Ectodermal cell (in vitro differentiated cells): ENCODE data around the gene CEP85L.

ENCODE experiments used
- H3K27ac ChIP-seq: 2 replicates; pipeline ENCODE4 v1.7.0; 2013; ENCODE audit warnings: mild to moderate bottlenecking, low read depth, low read length; ENCODE audit not compliant: insufficient read depth, poor library complexity, severe bottlenecking
- H3K27me3 ChIP-seq: 2 replicates; pipeline ENCODE4 v1.7.0; 2013; ENCODE audit warnings: mild to moderate bottlenecking, low read length; ENCODE audit not compliant: insufficient read depth, control insufficient read depth, poor library complexity, severe bottlenecking
- H3K36me3 ChIP-seq: one replicate; pipeline ENCODE4 v1.7.0; 2013; ENCODE audit warnings: low read length; ENCODE audit not compliant: control insufficient read depth, insufficient read depth
- H3K4me1 ChIP-seq: one replicate; pipeline ENCODE4 v1.7.0; 2013; ENCODE audit warnings: low read length; ENCODE audit not compliant: control insufficient read depth, insufficient read depth
- H3K4me3 ChIP-seq: 2 replicates; pipeline ENCODE4 v1.7.0; 2013; ENCODE audit warnings: low read depth, low read length, control low read depth; ENCODE audit not compliant: insufficient read depth
- H3K9me3 ChIP-seq: 2 replicates; pipeline ENCODE4 v1.7.0; 2013; ENCODE audit warnings: mild to moderate bottlenecking, low read length, moderate library complexity; ENCODE audit not compliant: control insufficient read depth
- WGBS, 2 experiments: methylation state at CpG; one replicate each; pipeline ENCODE4 v1.1.7; 2013; ENCODE audit warnings: missing lambda C conversion rate in 2 of 2; 5-methylcytosine and 5-hydroxymethylcytosine counted together

Gene CEP85L

DNA sequence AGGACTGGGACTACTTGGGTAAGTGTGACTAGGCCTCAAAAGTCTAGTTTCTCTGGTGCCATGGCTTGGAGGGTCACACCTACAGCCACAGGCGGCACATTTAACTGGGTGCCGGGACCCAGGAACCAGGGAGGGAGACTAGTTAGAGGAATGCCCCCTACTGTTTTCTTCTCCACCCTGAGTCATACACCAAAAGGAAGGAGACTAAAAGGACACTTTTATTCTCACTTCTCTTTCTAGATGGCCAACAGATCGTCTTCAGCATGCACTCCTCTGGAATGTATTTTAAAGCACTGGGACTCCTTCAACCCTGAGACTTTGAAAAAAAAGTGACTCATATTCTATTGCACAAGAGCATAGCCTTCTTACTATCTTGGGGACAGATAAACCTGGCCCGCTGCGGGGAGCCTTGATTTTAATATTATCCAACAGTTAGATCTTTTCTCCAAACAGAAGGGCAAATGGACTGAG is 69.9 kb downstream of the CEP85L start:
- Histone ChIP-seq H3K4me3 (no peak overlapping the region), H3K9me3 (peaks cover 2% of the 10 kb centered on the region), H3K27ac (no peak overlapping the region), H3K27me3 (no peaks in the 10 kb centered on the region), H3K4me1 (no peaks in the 10 kb centered on the region), H3K36me3 (no peaks in the 10 kb centered on the region)
- 91 to 94% methylated on average over 5 of the region's 5 CpGs for WGBS, 2 experiments

DNA sequence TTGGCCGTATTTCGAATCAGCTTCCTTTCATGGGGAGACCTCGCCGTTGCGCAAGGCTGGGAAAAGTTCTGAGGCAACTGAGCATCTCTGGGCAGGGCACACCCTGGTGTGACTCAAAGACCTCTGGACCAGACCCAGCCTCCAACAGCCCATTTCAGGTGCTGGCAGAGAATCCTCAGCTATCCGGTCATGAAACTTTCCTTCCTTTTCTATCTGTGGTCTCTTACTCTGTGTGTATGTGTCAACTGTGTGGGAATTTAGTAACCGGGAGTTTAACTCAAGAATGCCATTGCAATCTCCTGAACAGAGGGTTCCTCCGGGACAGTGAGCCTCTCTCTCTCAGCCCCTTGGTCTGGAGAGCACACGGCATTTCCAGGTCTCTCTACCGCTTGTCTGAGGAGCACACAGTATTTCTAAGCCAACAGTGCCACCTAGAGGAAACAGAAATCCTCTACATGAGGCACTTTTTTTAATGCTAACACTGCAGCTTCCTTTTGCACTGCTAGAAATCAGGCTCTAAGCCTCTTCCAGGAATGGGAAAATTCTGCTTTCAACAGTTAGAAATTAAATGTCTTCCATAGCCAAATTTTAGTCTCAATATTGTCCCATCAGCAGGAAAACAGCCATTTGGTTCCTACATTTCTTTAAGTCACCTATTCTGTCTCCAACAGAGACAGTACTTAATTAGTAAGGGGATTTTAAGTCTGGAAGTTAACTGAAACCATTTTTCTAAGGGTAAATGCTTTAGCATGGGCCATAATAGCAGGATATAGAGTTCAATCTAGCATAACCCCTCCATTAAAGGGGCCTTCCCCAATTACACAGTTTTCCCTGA is 70.6 kb downstream of the CEP85L start:
- 66 to 71% methylated on average over 10 of the region's 10 CpGs for WGBS, 2 experiments
- peaks cover 2% of the 10 kb centered on the region for H3K9me3 ChIP-seq
- no peaks in the 10 kb centered on the region for H3K27me3 ChIP-seq
- no peak overlapping the region for H3K27ac ChIP-seq
- no peak overlapping the region for H3K4me3 ChIP-seq
- H3K4me1 ChIP-seq = no peaks in the 10 kb centered on the region
- H3K36me3 ChIP-seq = no peaks in the 10 kb centered on the region

DNA sequence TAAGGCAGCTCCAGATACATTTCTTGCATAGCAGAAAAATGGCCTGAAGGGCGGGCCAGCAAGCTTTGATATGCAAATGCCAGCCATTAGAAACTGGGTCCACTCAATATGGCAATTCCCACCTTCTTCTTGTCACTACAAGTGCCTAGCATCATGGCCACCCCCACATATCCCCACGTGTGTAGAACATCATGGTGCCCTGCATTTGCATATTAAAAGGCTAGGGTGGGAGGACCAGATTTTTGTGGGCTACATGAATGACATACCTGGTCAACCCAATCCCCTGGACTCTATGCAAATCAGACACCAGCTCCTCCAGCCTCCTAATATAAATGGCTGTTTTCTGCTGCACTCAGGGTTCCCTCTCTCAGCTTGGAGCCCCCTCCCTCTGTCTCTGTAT is 71.6 kb downstream of the CEP85L start:
- Histone ChIP-seq H3K36me3 (no peaks in the 10 kb centered on the region), H3K27ac (no peak overlapping the region), H3K9me3 (peaks cover 2% of the 10 kb centered on the region), H3K4me1 (no peaks in the 10 kb centered on the region), H3K27me3 (no peaks in the 10 kb centered on the region), H3K4me3 (no peak overlapping the region)
- 67 to 92% methylated on average over 2 of the region's 2 CpGs for WGBS, 2 experiments

DNA sequence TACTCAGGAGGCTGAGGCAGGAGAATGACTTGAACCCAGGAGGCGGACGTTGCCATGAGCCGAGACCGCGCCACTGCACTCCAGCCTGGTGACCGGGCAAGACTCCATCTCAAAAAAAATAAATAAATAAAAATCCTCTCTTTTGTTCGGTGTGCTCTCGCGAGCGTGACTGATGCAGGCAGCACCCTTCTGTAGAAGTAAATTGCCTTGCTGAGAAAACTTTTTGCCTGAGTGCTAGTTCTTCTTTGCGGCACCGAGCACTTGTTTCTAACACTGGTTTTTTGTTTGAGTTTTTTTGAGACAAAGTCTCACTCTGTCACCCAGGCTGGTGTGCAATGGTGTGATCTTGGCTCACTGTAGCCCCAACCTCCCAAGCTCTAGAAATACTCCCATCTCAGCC is 72.8 kb downstream of the CEP85L start:
- no peaks in the 10 kb centered on the region for H3K4me1 ChIP-seq
- no peak overlapping the region for H3K27ac ChIP-seq
- no peaks in the 10 kb centered on the region for H3K36me3 ChIP-seq
- H3K9me3 ChIP-seq = peaks cover 2% of the 10 kb centered on the region
- H3K4me3 ChIP-seq = no peak overlapping the region
- 95 to 97% methylated on average over 12 of the region's 12 CpGs for WGBS, 2 experiments
- H3K27me3 ChIP-seq = no peaks in the 10 kb centered on the region

DNA sequence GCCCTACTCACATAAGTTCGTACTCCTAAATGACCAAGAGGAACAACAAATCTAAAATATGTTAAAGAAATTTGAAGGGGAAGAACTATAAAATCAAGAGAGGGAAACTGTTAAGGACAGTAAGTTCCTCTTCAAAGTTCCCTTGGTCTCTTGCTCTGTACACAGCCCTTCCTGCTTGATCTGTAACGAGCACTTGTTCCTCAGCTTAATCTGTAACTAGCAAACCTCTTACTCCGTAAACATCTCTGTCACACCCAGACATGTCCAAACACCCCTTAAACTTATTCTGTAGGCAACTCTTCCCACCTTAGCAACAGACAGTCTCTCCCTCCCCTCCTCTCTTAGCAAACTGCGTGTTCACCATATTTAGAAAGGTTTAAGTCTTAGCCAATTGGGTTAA is 73.4 kb downstream of the CEP85L start:
- peaks cover 2% of the 10 kb centered on the region for H3K9me3 ChIP-seq
- H3K27ac ChIP-seq = no peak overlapping the region
- no peaks in the 10 kb centered on the region for H3K27me3 ChIP-seq
- H3K4me1 ChIP-seq = no peaks in the 10 kb centered on the region
- no peaks in the 10 kb centered on the region for H3K36me3 ChIP-seq
- no peak overlapping the region for H3K4me3 ChIP-seq
- WGBS, 2 experiments = 81 to 83% methylated on average over 3 of the region's 4 CpGs

DNA sequence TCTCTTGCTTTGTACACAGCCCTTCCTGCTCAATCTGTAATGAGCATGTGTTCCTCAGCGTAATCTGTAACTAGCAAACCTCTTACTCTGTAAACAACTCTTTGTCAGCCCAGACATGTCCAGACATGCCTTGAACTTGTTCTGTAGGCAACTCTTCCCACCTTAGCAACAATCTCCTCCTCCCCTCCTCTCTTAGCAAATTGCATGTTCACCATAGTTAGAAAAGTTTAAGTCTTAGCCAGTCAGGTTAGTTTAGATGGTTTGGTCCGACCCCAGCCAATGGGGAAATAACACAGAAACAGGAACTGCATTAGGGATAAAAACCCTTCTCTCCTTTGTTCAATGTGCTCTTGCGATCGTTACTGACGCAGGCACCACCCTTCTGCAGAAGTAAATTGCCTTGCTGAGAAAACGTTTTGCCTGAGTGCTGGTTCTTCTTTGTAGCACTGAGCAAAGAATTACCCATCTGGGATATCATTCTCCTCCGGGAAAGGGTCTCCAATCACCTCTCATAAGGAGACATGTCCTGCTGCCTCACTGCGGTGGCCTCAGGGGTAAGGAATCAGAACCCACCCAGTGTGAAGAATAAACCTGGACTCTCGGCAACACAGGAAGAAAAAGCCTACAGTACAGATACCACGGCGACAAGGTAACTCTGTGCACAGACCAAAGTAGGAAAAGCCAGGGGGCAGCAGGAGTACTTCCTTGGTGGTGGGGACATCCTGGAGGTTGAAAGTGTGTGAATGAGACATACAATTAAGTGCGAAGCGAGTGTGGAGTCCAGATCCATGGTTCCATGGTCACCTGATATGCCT is 77.1 kb downstream of the CEP85L start:
- no peaks in the 10 kb centered on the region for H3K36me3 ChIP-seq
- 94 to 95% methylated on average over 13 of the region's 13 CpGs for WGBS, 2 experiments
- H3K9me3 ChIP-seq = peaks cover 2% of the 10 kb centered on the region
- H3K27ac ChIP-seq = no peak overlapping the region
- no peaks in the 10 kb centered on the region for H3K4me1 ChIP-seq
- no peaks in the 10 kb centered on the region for H3K27me3 ChIP-seq
- no peak overlapping the region for H3K4me3 ChIP-seq

DNA sequence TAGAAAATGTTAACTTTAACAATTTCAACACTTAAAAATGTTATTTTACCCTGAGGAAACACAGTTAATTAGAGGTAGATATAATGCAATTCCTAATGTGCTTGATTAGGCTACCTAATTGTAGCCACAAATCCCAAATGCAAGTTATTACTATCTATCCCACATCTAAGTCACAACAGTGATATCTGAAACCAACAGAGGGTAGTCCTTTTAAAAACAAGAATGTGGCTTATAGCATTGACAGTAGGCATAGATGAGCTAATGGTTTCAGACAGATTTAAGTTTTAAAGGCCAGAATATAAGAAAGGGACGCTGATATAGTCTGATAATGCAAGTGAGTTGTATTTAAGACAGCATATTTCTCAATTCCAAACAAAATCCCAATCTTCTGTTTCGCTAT is 80.3 kb downstream of the CEP85L start:
- whole genome bisulfite sequencing, 2 experiments = 90 to 100% methylated on average over 1 to 2 of the region's 2 CpGs
- Histone ChIP-seq H3K36me3 (no peaks in the 10 kb centered on the region), H3K4me1 (no peaks in the 10 kb centered on the region), H3K9me3 (no peaks in the 10 kb centered on the region), H3K4me3 (no peak overlapping the region), H3K27ac (no peak overlapping the region), H3K27me3 (no peaks in the 10 kb centered on the region)

DNA sequence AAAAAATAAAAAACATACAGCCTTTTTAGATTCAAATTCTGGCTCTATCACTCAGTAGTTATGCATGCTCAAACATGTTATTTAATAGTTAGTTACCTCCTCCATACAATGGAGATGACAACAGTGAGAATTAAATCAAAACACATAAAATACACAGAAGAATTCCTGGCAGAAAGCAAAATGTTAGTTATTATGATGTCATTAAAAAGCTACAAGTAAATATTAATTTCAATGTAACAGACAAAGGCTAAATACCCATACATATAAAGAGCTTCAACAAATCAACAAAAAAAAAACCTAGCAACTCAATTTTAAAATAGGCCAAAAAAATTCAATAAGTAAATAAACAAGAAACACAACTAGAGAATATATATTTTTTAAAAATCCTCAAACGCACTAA is 81.9 kb downstream of the CEP85L start:
- WGBS, 2 experiments = 67% methylated on average over 1 of the region's 1 CpG; no CpG with 5 or more reads in 1 of the 2 experiments
- H3K4me1 ChIP-seq = no peaks in the 10 kb centered on the region
- H3K36me3 ChIP-seq = no peaks in the 10 kb centered on the region
- H3K27me3 ChIP-seq = no peaks in the 10 kb centered on the region
- no peak overlapping the region for H3K4me3 ChIP-seq
- H3K9me3 ChIP-seq = no peaks in the 10 kb centered on the region
- H3K27ac ChIP-seq = no peak overlapping the region

DNA sequence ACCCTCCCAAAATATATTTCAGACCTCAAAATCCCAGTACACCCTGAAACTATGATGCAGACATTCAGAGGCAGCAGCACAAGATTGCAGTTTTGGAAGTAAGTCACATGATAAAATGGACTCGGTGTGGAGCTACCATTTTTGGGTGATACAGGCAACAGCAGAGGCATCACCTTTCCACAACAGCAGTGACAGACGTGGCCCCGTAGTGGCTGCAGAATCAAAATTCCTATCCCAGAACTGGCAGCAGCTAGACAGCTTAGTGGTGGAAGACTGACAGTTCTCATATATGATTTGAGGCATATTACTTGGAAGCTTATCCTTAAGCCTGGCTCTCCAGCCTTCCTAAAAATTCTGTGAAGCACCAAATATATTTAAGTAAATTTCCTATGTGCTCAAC is 83.4 kb downstream of the CEP85L start:
- 96 to 98% methylated on average over 3 of the region's 3 CpGs for WGBS, 2 experiments
- no peak overlapping the region for H3K27ac ChIP-seq
- H3K9me3 ChIP-seq = no peaks in the 10 kb centered on the region
- no peaks in the 10 kb centered on the region for H3K4me1 ChIP-seq
- no peaks in the 10 kb centered on the region for H3K27me3 ChIP-seq
- H3K36me3 ChIP-seq = no peaks in the 10 kb centered on the region
- H3K4me3 ChIP-seq = no peak overlapping the region

DNA sequence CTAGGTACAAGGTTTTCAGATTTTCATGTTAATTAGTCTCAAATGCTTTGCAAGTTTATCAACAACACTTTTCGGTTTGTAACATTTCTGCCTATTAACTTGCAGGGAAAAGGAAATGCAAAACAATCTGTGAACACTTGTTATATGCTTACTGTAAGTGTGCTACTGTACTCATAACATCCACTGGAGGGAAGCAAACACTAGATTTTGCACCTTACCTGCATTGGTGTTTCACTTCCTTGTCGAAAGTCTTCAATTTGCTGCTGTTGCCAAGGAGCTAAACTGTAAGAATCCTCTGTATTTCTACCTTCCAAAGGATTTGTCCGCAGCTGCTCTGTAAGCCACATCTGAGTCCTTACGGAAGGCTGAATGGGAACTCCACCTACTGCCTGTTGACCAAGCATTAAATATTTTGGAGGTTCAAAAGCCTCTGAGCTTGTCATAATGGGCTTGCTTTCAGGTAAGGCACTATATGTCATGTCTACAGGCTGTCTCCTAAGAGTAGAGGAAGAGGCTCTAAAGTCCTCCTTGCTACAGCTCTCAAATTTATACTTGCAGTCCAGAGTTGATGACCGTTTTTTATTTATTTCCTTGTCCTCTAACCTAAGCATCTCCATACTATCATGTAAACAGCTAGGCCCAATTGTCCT is 86.0 kb downstream of the CEP85L start:
- H3K4me1 ChIP-seq = no peaks in the 10 kb centered on the region
- no peak overlapping the region for H3K4me3 ChIP-seq
- H3K9me3 ChIP-seq = no peaks in the 10 kb centered on the region
- H3K27me3 ChIP-seq = no peaks in the 10 kb centered on the region
- no peaks in the 10 kb centered on the region for H3K36me3 ChIP-seq
- WGBS, 2 experiments = 84 to 89% methylated on average over 5 of the region's 5 CpGs
- H3K27ac ChIP-seq = no peak overlapping the region
